T-helper 2 cell (primary cell): Measurements from ENCODE around the gene ZMIZ1.
"Not testable (repeated sequence)": the region's sequence is repeated elsewhere in the genome, so short reads cannot be mapped to it uniquely, and the experiment has no call there.

ENCODE experiments used
- DNase-seq, 5 experiments: peaks; one replicate each; pipeline versions ENCODE4 v3.0.0 to v3.0.0-alpha.2; 2012 to 2022

ZMIZ1 gene

GRCh38 chr10:79034271-79034876 is 34.4 kb upstream of the ZMIZ1 start:
- no peak for DNase-seq

GRCh38 chr10:79036416-79036815 is 32.4 kb upstream of the ZMIZ1 start:
- DNase-seq: not testable (repeated sequence)

GRCh38 chr10:79038104-79038840 is 30.5 kb upstream of the ZMIZ1 start:
- no peak for DNase-seq

DNA sequence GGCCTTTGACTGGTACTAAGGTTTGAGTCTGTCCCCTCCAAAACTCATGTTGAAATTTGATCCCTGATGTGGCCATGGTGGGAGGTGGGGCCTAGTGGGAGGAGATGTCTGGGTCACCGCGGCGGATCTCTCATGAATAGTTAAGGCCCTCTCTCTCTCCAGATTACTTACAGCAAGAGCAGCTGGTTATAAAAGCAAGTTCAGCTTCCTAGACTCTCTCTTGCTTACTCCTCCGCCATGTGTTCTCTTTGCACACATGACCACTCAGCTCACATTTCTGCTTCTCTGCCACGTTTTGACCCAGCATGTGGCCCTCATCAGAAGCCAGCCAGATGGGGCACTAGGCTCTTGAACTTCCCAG is 29.9 kb upstream of the ZMIZ1 start:
- DNase-seq: no peak

- DNase-seq: no peak
Observed at GRCh38 chr10:79042639-79043411, 25.9 kb upstream of the ZMIZ1 start.

GRCh38 chr10:79044036-79044632 is 24.6 kb upstream of the ZMIZ1 start:
- DNase-seq: no peak

GRCh38 chr10:79044846-79045245 is 23.9 kb upstream of the ZMIZ1 start:
- no peak for DNase-seq

- no peak for DNase-seq
Observed at GRCh38 chr10:79045566-79046175, 23.1 kb upstream of the ZMIZ1 start.

DNA sequence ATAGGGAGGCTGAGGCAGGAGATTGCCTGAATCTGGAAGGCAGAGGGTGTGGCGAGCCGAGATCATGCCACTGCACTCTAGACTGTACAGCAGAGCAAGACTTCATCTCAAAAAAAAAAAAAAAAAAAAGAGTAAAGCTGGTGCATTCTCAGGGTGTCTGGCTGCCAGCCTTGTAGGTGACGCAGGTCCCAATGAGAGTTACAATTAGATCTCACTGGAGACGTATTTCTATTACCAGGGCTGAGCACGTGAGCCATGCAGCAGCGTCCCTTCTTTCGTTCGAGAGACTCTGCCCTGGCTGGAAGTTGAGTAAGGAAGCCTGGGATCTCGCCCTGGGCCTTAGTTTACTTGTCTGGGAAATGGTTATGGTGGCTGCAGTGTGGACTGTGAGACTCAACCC is 22.4 kb upstream of the ZMIZ1 start:
- DNase-seq: no peak

GRCh38 chr10:79046741-79047583 is 21.8 kb upstream of the ZMIZ1 start:
- no peak for DNase-seq

- no peak for DNase-seq
Observed at GRCh38 chr10:79047584-79047874, 21.2 kb upstream of the ZMIZ1 start.

- peak in 2 of 5 experiments; percentile 30 to 90 for DNase-seq
Observed at GRCh38 chr10:79047875-79048638, 20.7 kb upstream of the ZMIZ1 start.

GRCh38 chr10:79048639-79049550 is 19.9 kb upstream of the ZMIZ1 start:
- DNase-seq: no peak

DNA sequence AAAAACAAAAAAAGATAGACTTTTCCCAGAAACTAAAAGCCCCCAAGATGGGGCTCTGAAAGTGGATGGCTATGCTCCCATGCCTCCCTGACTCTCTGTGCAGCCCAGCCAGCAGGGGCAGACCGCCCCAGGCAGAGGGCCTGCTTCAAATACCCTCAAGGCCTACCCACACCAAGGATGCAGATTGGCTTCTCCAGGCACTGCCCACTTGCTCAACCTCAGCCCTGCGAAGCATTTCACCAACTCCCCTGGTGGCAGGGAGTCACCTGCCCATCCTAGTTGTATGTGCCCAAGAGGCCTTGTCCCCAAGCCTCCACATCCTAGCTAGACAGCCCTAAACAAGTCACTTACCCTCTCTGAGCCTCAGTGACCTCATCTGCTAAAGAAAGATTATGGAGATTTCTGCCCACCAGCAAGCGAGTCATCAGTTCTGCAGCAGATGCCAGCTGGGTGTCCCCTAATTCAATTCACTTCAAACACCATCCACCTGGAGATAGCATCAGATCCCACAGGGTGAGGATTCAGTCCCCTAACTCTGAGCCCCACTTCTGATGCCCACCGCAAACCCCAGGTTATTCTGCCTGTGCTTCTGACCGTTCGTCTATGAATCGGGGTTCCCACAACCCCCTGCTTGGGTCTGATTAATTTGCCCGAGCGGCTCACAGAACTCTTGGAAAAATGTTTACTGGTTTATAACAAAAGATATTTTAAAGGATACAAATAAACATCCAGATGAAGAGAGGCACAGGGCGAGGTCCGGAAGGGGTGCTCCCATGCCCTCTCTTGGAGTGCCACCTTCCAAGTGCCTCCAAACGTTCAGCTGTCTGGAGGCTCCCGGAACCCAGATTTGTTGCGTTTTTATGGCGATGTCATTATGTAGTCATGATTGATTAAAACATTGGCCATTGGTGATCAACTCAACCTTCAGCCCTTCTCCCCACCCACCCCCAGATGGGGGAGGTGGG is 18.6 kb upstream of the ZMIZ1 start:
- DNase-seq: peak in 1 of 5 experiments; percentile 24

GRCh38 chr10:79050896-79051555 is 17.7 kb upstream of the ZMIZ1 start:
- DNase-seq: no peak

- DNase-seq: no peak
Observed at GRCh38 chr10:79051766-79052165, 17.0 kb upstream of the ZMIZ1 start.

GRCh38 chr10:79052291-79053080 is 16.3 kb upstream of the ZMIZ1 start:
- DNase-seq: peak in 1 of 5 experiments; percentile 30

GRCh38 chr10:79053081-79053434 is 15.7 kb upstream of the ZMIZ1 start:
- DNase-seq: no peak
